Activated CD4-positive, alpha-beta T cell treated with anti-CD3 and anti-CD28 coated beads for 24 hours (primary cell): ENCODE measurements around the gene SRMS.
"Not testable (repeated sequence)": the region's sequence is repeated elsewhere in the genome, so short reads cannot be mapped to it uniquely, and the experiment has no call there.

ENCODE experiments used
- DNase-seq, 2 donors: peaks; one replicate each; pipeline ENCODE4 v3.0.0-alpha.2; 2020; ENCODE audit warnings: low read depth in 2 of 2

SRMS gene

GRCh38 chr20:63566395-63567135, 19.0 kb upstream of the SRMS start:
- no peak for DNase-seq

- no peak for DNase-seq
Observed at GRCh38 chr20:63565699-63566335, 18.3 kb upstream of the SRMS start.

GRCh38 chr20:63565021-63565698, 17.6 kb upstream of the SRMS start:
- no peak for DNase-seq

- DNase-seq: no peak
Observed at GRCh38 chr20:63564036-63564810, 16.7 kb upstream of the SRMS start.

GRCh38 chr20:63563225-63563935, 15.8 kb upstream of the SRMS start:
- no peak for DNase-seq

GRCh38 chr20:63562461-63563224, 15.1 kb upstream of the SRMS start:
- DNase-seq: no peak

- no peak for DNase-seq
Observed at GRCh38 chr20:63561624-63562396, 14.3 kb upstream of the SRMS start.

- no peak for DNase-seq
Observed at GRCh38 chr20:63560856-63561609, 13.5 kb upstream of the SRMS start.

GRCh38 chr20:63560333-63560805, 12.8 kb upstream of the SRMS start:
- DNase-seq: no peak

- not testable (repeated sequence) for DNase-seq
Observed at GRCh38 chr20:63559485-63560332, 12.2 kb upstream of the SRMS start.

- DNase-seq: no peak
Observed at GRCh38 chr20:63558804-63559484, 11.4 kb upstream of the SRMS start.

- DNase-seq: no peak
Observed at GRCh38 chr20:63557481-63557891, 9.9 kb upstream of the SRMS start.

- no peak for DNase-seq
Observed at GRCh38 chr20:63556873-63557478, 9.4 kb upstream of the SRMS start.

- no peak for DNase-seq
Observed at GRCh38 chr20:63555661-63556381, 8.3 kb upstream of the SRMS start.

GRCh38 chr20:63554361-63555278, 7.1 kb upstream of the SRMS start:
- no peak for DNase-seq
